GM21576 (cell line): ENCODE measurements around the gene CHMP4A.

Source experiments
- ATAC-seq: cut with Tn5 transposase; IDR thresholded peaks from one replicate; pipeline ENCODE4 v1.9.1; 2021; ENCODE audit warnings: mild to moderate bottlenecking, moderate library complexity; ENCODE audit not compliant: unreplicated experiment

The CHMP4A gene

GRCh38 chr14:24160499-24160849, 52.8 kb downstream of the CHMP4A start:
- no peak for ATAC-seq

GRCh38 chr14:24159777-24160498, 53.4 kb downstream of the CHMP4A start:
- ATAC-seq = no peak
